Upper lobe of left lung (tissue), 6 donors: ENCODE measurements around the gene PTPRN2. TPM values are rescaled to one million over a fixed set of nuclear protein-coding genes. Genes with fewer than 3 reads are reported as not detected.
A peak's percentile ranks its signal among the peaks of the same experiment; 100 is the strongest.

Source experiments
- ATAC-seq, 2 donors: fragments of 200-7000 bp; cut with Tn5 transposase; one replicate each; pipeline ENCODE4 v1.9.1; 2022; ENCODE audit warnings: mild to moderate bottlenecking in 2 of 2, moderate library complexity in 2 of 2; ENCODE audit not compliant: low FRiP score in 2 of 2
- DNase-seq, 2 donors: peaks; one replicate each; pipeline ENCODE4 v3.0.0-alpha.2; 2019 to 2020
- H3K27ac ChIP-seq, 4 donors: fragments of 200-600 bp; sonication (generic); one replicate each; pipeline ENCODE4 v1.5.1; 2016 to 2019
- H3K27me3 ChIP-seq, 4 donors: fragments of 200-600 bp; sonication (generic); one replicate each; pipeline ENCODE4 v1.5.1; 2017 to 2019
- H3K36me3 ChIP-seq, 4 donors: fragments of 200-600 bp; sonication (generic); one replicate each; pipeline ENCODE4 v1.5.1; 2016 to 2019
- H3K4me1 ChIP-seq, 4 donors: fragments of 200-600 bp; sonication (generic); one replicate each; pipeline ENCODE4 v1.5.1; 2018 to 2019
- H3K4me3 ChIP-seq, 4 donors: fragments of 200-600 bp; sonication (generic); one replicate each; pipeline ENCODE4 v1.5.1; 2017 to 2019; ENCODE audit warnings: mild to moderate bottlenecking in 2 of 4, moderate library complexity in 1 of 4
- H3K9me3 ChIP-seq, 4 donors: fragments of 200-600 bp; sonication (generic); one replicate each; pipeline ENCODE4 v1.5.1; 2018 to 2019
- CTCF ChIP-seq, 6 experiments: fragments of 450-650 bp in 4 of 6; fragments of 200-600 bp in 2 of 6; sonication (generic) in 2 of 6; IDR thresholded peaks; one replicate each; pipeline ENCODE4 v1.5.1; 2016 to 2019; ENCODE audit warnings: antibody characterized with exemption in 6 of 6
- EP300 ChIP-seq, 4 donors: sonication (generic); formaldehyde crosslinking; IDR thresholded peaks; one replicate each; pipeline ENCODE4 v1.5.1; 2017; ENCODE audit warnings: antibody characterized with exemption in 4 of 4, control low read depth in 2 of 4
- POLR2A ChIP-seq, 4 donors: fragments of 450-650 bp; IDR thresholded peaks; one replicate each; pipeline ENCODE4 v1.5.1; 2016 to 2017; ENCODE audit warnings: antibody characterized with exemption in 4 of 4, mild to moderate bottlenecking in 2 of 4
- POLR2AphosphoS5 ChIP-seq, 2 donors: sonication (generic); formaldehyde crosslinking; IDR thresholded peaks; one replicate each; pipeline ENCODE4 v1.5.1; 2017; ENCODE audit warnings: antibody characterized with exemption in 2 of 2
- WGBS, 2 donors: methylation state at CpG; one replicate each; pipeline ENCODE4 v1.1.5; 2017 to 2018; 5-methylcytosine and 5-hydroxymethylcytosine counted together
- total RNA-seq, 6 donors: library from RNA; depleted of rRNA in 4 of 6; stranded (reverse); fragments of >200 nt in 4 of 6; gene quantifications; one replicate each; pipeline versions ENCODE4 v1.1.0 to v1.2.1, GENCODE V29; 2016 to 2021
- donor health status: DM: no; HTN: no; CAD: no; lungs with moderate emphysema.
- donor health status: DM: no; HTN: yes; CAD: no; lungs with severe emphysema.

Gene PTPRN2
- total RNA-seq, 6 donors from 2014 or later = 3.3 to 7.9 (median 5.2) TPM

DNA sequence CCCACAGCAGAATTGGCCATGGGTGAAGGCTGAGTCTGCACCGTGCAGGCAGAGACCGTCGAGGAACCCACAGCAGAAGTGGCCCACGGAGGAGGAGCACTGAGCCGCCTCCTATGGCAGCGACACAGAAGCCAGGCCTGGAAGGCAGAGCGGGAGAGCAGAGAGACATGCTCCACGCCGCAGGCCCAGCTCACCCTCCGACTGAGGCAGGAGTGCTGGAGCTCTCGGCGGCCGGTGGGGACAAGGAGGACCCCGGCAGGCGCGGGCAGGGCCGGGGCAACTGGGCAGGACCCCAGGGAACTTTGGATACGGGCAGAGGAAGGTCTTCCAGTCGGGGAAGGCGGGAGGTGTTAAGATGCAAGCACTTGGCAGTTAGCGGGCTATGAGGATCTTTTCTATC is 830.4 kb downstream of the PTPRN2 start:
- H3K27me3 ChIP-seq = no peaks in the 10 kb centered on the region
- no peak for ATAC-seq
- WGBS, 2 donors = 79 to 88% methylated on average over 21 of the region's 21 CpGs
- H3K36me3 ChIP-seq = no peaks in the 10 kb centered on the region
- H3K4me3 ChIP-seq = no peak overlapping the region
- H3K4me1 ChIP-seq = no peaks in the 10 kb centered on the region
- no peak overlapping the region for H3K27ac ChIP-seq
- H3K9me3 ChIP-seq = no peaks in the 10 kb centered on the region
- TF ChIP-seq POLR2A (IDR thresholded peaks at IDR 0.05) (no peak), POLR2AphosphoS5 (IDR thresholded peaks at IDR 0.05) (no peak), CTCF (IDR thresholded peaks at IDR 0.05) (no peak), EP300 (IDR thresholded peaks at IDR 0.05) (no peak)
- peak in 1 of 2 donors; percentile 73 for DNase-seq

- DNase-seq (no peak), ATAC-seq (no peak)
- Histone ChIP-seq H3K27ac (no peak overlapping the region), H3K36me3 (no peaks in the 10 kb centered on the region), H3K4me1 (no peaks in the 10 kb centered on the region), H3K27me3 (no peaks in the 10 kb centered on the region), H3K9me3 (no peaks in the 10 kb centered on the region), H3K4me3 (no peak overlapping the region)
- TF ChIP-seq EP300 (IDR thresholded peaks at IDR 0.05) = no peak
- no peak for TF ChIP-seq POLR2AphosphoS5 (IDR thresholded peaks at IDR 0.05)
- no peak for TF ChIP-seq POLR2A (IDR thresholded peaks at IDR 0.05)
- no peak for TF ChIP-seq CTCF (IDR thresholded peaks at IDR 0.05)
- 88 to 91% methylated on average over 7 of the region's 7 CpGs for WGBS, 2 donors
Measured at GRCh38 chr7:157755741-157756140, 831.9 kb downstream of the PTPRN2 start.

DNA sequence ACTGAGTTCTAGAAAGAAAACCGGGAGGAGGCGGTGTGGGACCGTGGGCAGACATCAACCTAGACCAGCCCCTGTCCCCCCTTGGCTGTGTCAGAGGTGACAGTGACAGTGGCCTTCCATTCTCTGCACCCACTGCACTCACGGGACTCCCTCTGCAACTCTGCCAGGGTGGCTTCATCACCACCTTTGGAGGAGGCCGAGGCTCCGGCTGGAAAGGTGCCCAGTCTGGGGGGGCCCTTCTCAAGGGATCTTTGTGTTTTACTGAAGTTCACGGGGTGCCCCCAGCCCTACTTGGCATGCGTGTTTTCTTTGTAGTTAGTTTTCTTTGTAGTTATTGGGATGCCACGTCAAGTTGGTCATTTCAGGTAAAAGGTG is 833.2 kb downstream of the PTPRN2 start:
- no peak for DNase-seq
- no peaks in the 10 kb centered on the region for H3K9me3 ChIP-seq
- WGBS, 2 donors = 86 to 93% methylated on average over 5 to 9 of the region's 9 CpGs
- H3K4me3 ChIP-seq = no peak overlapping the region
- ATAC-seq = no peak
- H3K27me3 ChIP-seq = no peaks in the 10 kb centered on the region
- H3K4me1 ChIP-seq = no peaks in the 10 kb centered on the region
- no peaks in the 10 kb centered on the region for H3K36me3 ChIP-seq
- no peak for TF ChIP-seq POLR2AphosphoS5 (IDR thresholded peaks at IDR 0.05)
- TF ChIP-seq POLR2A (IDR thresholded peaks at IDR 0.05) = no peak
- TF ChIP-seq EP300 (IDR thresholded peaks at IDR 0.05) = no peak
- no peak for TF ChIP-seq CTCF (IDR thresholded peaks at IDR 0.05)
- H3K27ac ChIP-seq = no peak overlapping the region

DNA sequence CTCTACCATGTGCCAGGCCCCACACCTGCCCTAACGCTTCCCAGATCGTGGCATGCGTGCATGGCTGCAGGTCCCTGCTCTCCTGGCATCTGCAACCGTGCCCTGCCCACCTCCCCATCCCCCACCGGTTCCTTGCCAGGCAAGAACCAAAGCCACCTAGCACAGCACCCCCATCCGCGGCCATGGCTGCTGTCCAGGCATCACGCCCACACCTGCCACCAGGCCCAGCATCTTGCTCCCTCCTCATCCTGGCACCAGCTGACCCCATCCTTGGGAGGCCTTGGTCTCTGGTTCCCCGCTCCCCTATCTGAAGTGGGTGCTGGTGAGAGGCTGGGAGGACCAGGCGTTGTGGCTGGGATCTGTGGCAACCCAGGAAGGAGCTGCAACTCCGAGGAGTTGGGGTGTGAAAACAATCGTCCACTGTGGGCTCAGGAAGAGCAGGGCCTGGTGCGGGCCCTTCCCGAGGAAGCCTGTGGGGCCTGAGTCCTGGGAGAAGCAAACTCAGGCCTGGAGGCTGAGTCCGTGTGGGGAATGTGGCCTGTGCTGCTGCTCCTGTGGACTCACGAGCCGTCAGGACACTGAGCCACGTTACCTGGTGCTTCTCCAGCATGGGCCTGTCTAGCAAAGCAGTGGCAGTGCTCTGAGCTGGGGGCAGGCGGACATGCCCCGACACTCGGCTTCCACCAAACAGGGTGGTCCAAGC is 833.8 kb downstream of the PTPRN2 start:
- no peaks in the 10 kb centered on the region for H3K27me3 ChIP-seq
- no peak overlapping the region for H3K27ac ChIP-seq
- H3K36me3 ChIP-seq = no peaks in the 10 kb centered on the region
- WGBS, 2 donors = 87 to 90% methylated on average over 20 to 21 of the region's 21 CpGs
- no peak overlapping the region for H3K4me3 ChIP-seq
- no peak for DNase-seq
- no peak for ATAC-seq
- no peaks in the 10 kb centered on the region for H3K9me3 ChIP-seq
- TF ChIP-seq CTCF (IDR thresholded peaks at IDR 0.05) = no peak
- TF ChIP-seq POLR2AphosphoS5 (IDR thresholded peaks at IDR 0.05) = no peak
- no peak for TF ChIP-seq EP300 (IDR thresholded peaks at IDR 0.05)
- TF ChIP-seq POLR2A (IDR thresholded peaks at IDR 0.05) = no peak
- no peaks in the 10 kb centered on the region for H3K4me1 ChIP-seq

DNA sequence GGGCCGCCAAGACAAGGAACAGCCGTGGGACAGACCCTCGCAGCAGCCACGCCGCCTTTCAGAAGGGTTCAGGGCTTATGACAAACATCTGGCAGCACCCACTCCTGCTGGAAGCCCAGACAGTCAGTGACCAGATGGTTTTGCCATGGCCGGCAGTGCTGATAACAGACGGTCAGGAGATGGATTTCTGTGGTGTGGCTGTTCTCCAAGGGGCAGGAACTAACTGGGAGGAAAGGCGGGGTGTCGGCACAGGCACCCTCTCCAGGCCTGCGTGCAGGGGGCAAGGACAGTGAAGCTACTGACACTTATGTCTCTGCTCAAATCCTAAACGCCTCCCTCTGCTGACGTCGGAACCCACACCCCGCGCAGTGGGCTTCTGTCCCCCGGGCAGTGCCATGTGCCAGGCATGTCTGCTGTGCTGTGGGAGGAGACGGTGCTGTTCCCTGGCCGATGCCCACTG is 834.8 kb downstream of the PTPRN2 start:
- ATAC-seq = peak in 1 of 2 donors; percentile 7
- H3K9me3 ChIP-seq = no peaks in the 10 kb centered on the region
- H3K36me3 ChIP-seq = no peaks in the 10 kb centered on the region
- H3K4me1 ChIP-seq = no peaks in the 10 kb centered on the region
- DNase-seq = no peak
- WGBS, 2 donors = 74 to 76% methylated on average over 11 to 18 of the region's 18 CpGs
- H3K27ac ChIP-seq = no peak overlapping the region
- TF ChIP-seq POLR2A (IDR thresholded peaks at IDR 0.05) (no peak), EP300 (IDR thresholded peaks at IDR 0.05) (no peak), CTCF (IDR thresholded peaks at IDR 0.05) (no peak)
- no peaks in the 10 kb centered on the region for H3K27me3 ChIP-seq
- H3K4me3 ChIP-seq = no peak overlapping the region
